ENCODE results near the gene PFN3. TPM values are rescaled to one million over a fixed set of nuclear protein-coding genes. Genes with fewer than 3 reads are reported as not detected.

PFN3 gene
- total RNA-seq, 4 donors from 2014 or later: not detected

- Histone ChIP-seq H3K4me3 (no peak overlapping the region), H3K36me3 (no peaks in the 10 kb centered on the region), H3K27me3 (peaks cover 30 to 35% of the 10 kb centered on the region in 2 donors), H3K27ac (no peak overlapping the region), H3K9me3 (no peaks in the 10 kb centered on the region), H3K4me1 (peaks cover 0 to 21% of the 10 kb centered on the region in 2 donors)
- DNase-seq: no peak
- TF ChIP-seq POLR2A (IDR thresholded peaks at IDR 0.05) (no peak), CTCF (IDR thresholded peaks at IDR 0.05) (no peak)
- intact Hi-C loops (cut with DNase I; ENCODE audit: low total_unique reads): loop anchor here (5.0 kb wide), 1 partner anchor 97 kb away; no protein-coding TSS in a partner anchor
Observed at GRCh38 chr5:177405312-177405711, 4.9 kb upstream of the PFN3 start.

- intact Hi-C loops (cut with DNase I; ENCODE audit: low total_unique reads): loop anchor here (5.0 kb wide), 2 partner anchors 48 to 98 kb away; no protein-coding TSS in a partner anchor
- no peak for DNase-seq
- Histone ChIP-seq H3K4me1 (peaks cover 0 to 25% of the 10 kb centered on the region in 2 donors), H3K4me3 (peak overlapping the region; percentile 33 to 38), H3K36me3 (no peaks in the 10 kb centered on the region), H3K27me3 (peaks cover 31 to 39% of the 10 kb centered on the region in 2 donors), H3K9me3 (no peaks in the 10 kb centered on the region), H3K27ac (no peak overlapping the region)
- TF ChIP-seq CTCF (IDR thresholded peaks at IDR 0.05) (no peak), POLR2A (IDR thresholded peaks at IDR 0.05) (no peak)
Observed at GRCh38 chr5:177404641-177405179, 4.2 kb upstream of the PFN3 start.

- Histone ChIP-seq H3K36me3 (no peaks in the 10 kb centered on the region), H3K27me3 (peaks cover 36 to 39% of the 10 kb centered on the region in 2 donors), H3K4me1 (peaks cover 0 to 25% of the 10 kb centered on the region in 2 donors), H3K4me3 (peak overlapping the region; percentile 33 to 38), H3K27ac (no peak overlapping the region), H3K9me3 (no peaks in the 10 kb centered on the region)
- peak; percentile 64 to 84 (median 79) for TF ChIP-seq CTCF (IDR thresholded peaks at IDR 0.05)
- TF ChIP-seq POLR2A (IDR thresholded peaks at IDR 0.05): peak in 1 of 2 donors; percentile 15
- intact Hi-C loops (cut with DNase I; ENCODE audit: low total_unique reads): loop anchor here (5.0 kb wide), 1 partner anchor 48 kb away; no protein-coding TSS in a partner anchor
- peak; percentile 80 to 84 for DNase-seq
Observed at GRCh38 chr5:177403792-177404640, 3.6 kb upstream of the PFN3 start.

- Histone ChIP-seq H3K4me3 (peak overlapping the region; percentile 33 to 38), H3K27ac (no peak overlapping the region), H3K27me3 (peaks cover 39 to 40% of the 10 kb centered on the region in 2 donors), H3K9me3 (no peaks in the 10 kb centered on the region), H3K4me1 (peaks cover 0 to 25% of the 10 kb centered on the region in 2 donors), H3K36me3 (no peaks in the 10 kb centered on the region)
- TF ChIP-seq CTCF (IDR thresholded peaks at IDR 0.05): no peak
- TF ChIP-seq POLR2A (IDR thresholded peaks at IDR 0.05): no peak
- intact Hi-C loops (cut with DNase I; ENCODE audit: low total_unique reads): loop anchor here (5.0 kb wide), 1 partner anchor 49 kb away; no protein-coding TSS in a partner anchor
- no peak for DNase-seq
Observed at GRCh38 chr5:177403102-177403791, 2.8 kb upstream of the PFN3 start.
